Measurements from ENCODE around the gene INTS7. TPM values are rescaled to one million over a fixed set of nuclear protein-coding genes. Genes with fewer than 3 reads are reported as not detected.
A peak's percentile ranks its signal among the peaks of the same experiment; 100 is the strongest.

INTS7 gene
- total RNA-seq, 1 experiment from 2014 or later, result 35.5 TPM

- in situ Hi-C loops (cut with HindIII; ENCODE audit: low pct_unique_long_range_greater_than_20kb, low sequenced_read_pairs), result no loop called here
- Histone ChIP-seq H3K27ac (ENCODE audit: low read length) (no peak overlapping the region), H3K9me3 (ENCODE audit: control insufficient read depth, insufficient read depth, low read depth, low read length) (no peaks in the 10 kb centered on the region), H3K36me3 (ENCODE audit: control insufficient read depth, insufficient read depth, low read length) (no peaks in the 10 kb centered on the region), H3K4me1 (ENCODE audit: control insufficient read depth, insufficient read depth, low read length) (no peaks in the 10 kb centered on the region), H3K4me3 (ENCODE audit: low read depth in 2 of 2, low read length in 2 of 2) (no peak overlapping the region), H3K27me3 (ENCODE audit: control insufficient read depth, insufficient read depth, low read length) (no peaks in the 10 kb centered on the region)
- TF ChIP-seq TCF7L2 (IDR thresholded peaks at IDR 0.05; ENCODE audit: low read depth, low read length) (no peak), CTCF (IDR thresholded peaks at IDR 0.05) (no peak), REST (IDR thresholded peaks at IDR 0.05; ENCODE audit: insufficient read depth in 1 of 2, low read depth in 2 of 2, low read length in 1 of 2) (no peak), POLR2AphosphoS5 (IDR thresholded peaks at IDR 0.05; ENCODE audit: low read depth, low read length) (no peak), SIN3A (IDR thresholded peaks at IDR 0.05; ENCODE audit: borderline replicate concordance, insufficient read depth, low read depth, low read length) (no peak)
- DNase-seq (ENCODE audit: low read depth, low spot score) (no peak), ATAC-seq (no peak)
- BruUV-seq (replicated peaks), result no TSS peak
- intact Hi-C loops (cut with micrococcal nuclease; ENCODE audit: unreplicated experiment), result no loop called here
- ChIA-PET POLR2A (interaction anchor here (0.7 kb wide), 2 partner anchors 73 to 140 kb away, joined by 4 to 6 read pairs; no protein-coding TSS in a partner anchor), CTCF (interaction anchor here (0.7 kb wide), 1 partner anchor 336 kb away, joined by 5 read pairs; no protein-coding TSS in a partner anchor)
These were observed 107.0 kb downstream of the INTS7 start for GRCh38 chr1:211928290-211928801.

- no peaks in the 10 kb centered on the region for H3K9me3 ChIP-seq (ENCODE audit: control insufficient read depth, insufficient read depth, low read depth, low read length)
- H3K36me3 ChIP-seq (ENCODE audit: control insufficient read depth, insufficient read depth, low read length), result no peaks in the 10 kb centered on the region
- H3K27ac ChIP-seq (ENCODE audit: low read length), result no peak overlapping the region
- TF ChIP-seq POLR2AphosphoS5 (IDR thresholded peaks at IDR 0.05; ENCODE audit: low read depth, low read length), result no peak
- TF ChIP-seq SIN3A (IDR thresholded peaks at IDR 0.05; ENCODE audit: borderline replicate concordance, insufficient read depth, low read depth, low read length), result no peak
- TF ChIP-seq CTCF (IDR thresholded peaks at IDR 0.05), result no peak
- TF ChIP-seq REST (IDR thresholded peaks at IDR 0.05; ENCODE audit: insufficient read depth in 1 of 2, low read depth in 2 of 2, low read length in 1 of 2), result no peak
- TF ChIP-seq TCF7L2 (IDR thresholded peaks at IDR 0.05; ENCODE audit: low read depth, low read length), result no peak
- DNase-seq (ENCODE audit: low read depth, low spot score), result no peak
- no peaks in the 10 kb centered on the region; the same call in 1 of the 2 replicates for H3K4me1 ChIP-seq (ENCODE audit: control insufficient read depth, insufficient read depth, low read length)
- ATAC-seq, result peak; percentile 83
- no peak overlapping the region for H3K4me3 ChIP-seq (ENCODE audit: low read depth in 2 of 2, low read length in 2 of 2)
- ChIA-PET CTCF (no interaction called here), POLR2A (no interaction called here)
- no TSS peak for BruUV-seq (replicated peaks)
- in situ Hi-C loops (cut with HindIII; ENCODE audit: low pct_unique_long_range_greater_than_20kb, low sequenced_read_pairs), result no loop called here
- H3K27me3 ChIP-seq (ENCODE audit: control insufficient read depth, insufficient read depth, low read length), result no peaks in the 10 kb centered on the region
- intact Hi-C loops (cut with micrococcal nuclease; ENCODE audit: unreplicated experiment), result no loop called here
These were observed 110.3 kb downstream of the INTS7 start for GRCh38 chr1:211925016-211925415.
